HepG2 (cell line): ENCODE results near the gene AAMP. TPM values are rescaled to one million over a fixed set of nuclear protein-coding genes. Genes with fewer than 3 reads are reported as not detected.

Experiments used
- ARNT ChIP-seq: fragments of 450-650 bp; IDR thresholded peaks from 2 replicates; pipeline ENCODE4 v1.6.1; 2017
- EP300 ChIP-seq, 3 experiments: sonication (generic) in 1 of 3; formaldehyde crosslinking in 1 of 3; IDR thresholded peaks; 2 replicates each; pipeline versions ENCODE4 v1.5.1 to v1.6.1; 2011 to 2020; ENCODE audit warnings: low read depth in 2 of 3, low read length in 2 of 3, borderline replicate concordance in 1 of 3, improper control_type of control experiment in 1 of 3, mild to moderate bottlenecking in 1 of 3, missing genetic modification reagents in 1 of 3, moderate library complexity in 1 of 3
- HNF1A ChIP-seq, 2 experiments: sonication (generic) in 1 of 2; formaldehyde crosslinking in 1 of 2; IDR thresholded peaks; 2 replicates each; pipeline versions ENCODE4 v1.4.0 to v1.6.1; 2016 to 2020; ENCODE audit warnings: borderline replicate concordance in 1 of 2, low read depth in 1 of 2, mild to moderate bottlenecking in 1 of 2, missing genetic modification reagents in 1 of 2
- JUND ChIP-seq: sonication (generic); formaldehyde crosslinking; IDR thresholded peaks from 2 replicates; pipeline ENCODE4 v1.8.0; 2022; ENCODE audit warnings: mild to moderate bottlenecking, missing genetic modification reagents
- PHB2 ChIP-seq: fragments of 450-650 bp; IDR thresholded peaks from 2 replicates; pipeline ENCODE4 v1.6.1; 2018; ENCODE audit not compliant: partially characterized antibody
- RFXAP ChIP-seq: sonication (generic); formaldehyde crosslinking; IDR thresholded peaks from 2 replicates; pipeline ENCODE4 v1.4.0; 2020; ENCODE audit warnings: missing genetic modification reagents, borderline replicate concordance
- SATB2 ChIP-seq: sonication (generic); formaldehyde crosslinking; IDR thresholded peaks from 2 replicates; pipeline ENCODE4 v1.5.0; 2020; ENCODE audit warnings: missing genetic modification reagents
- SMAD3 ChIP-seq: sonication (generic); formaldehyde crosslinking; IDR thresholded peaks from 2 replicates; pipeline ENCODE4 v1.4.0; 2020; ENCODE audit warnings: missing genetic modification reagents
- SNAPC4 ChIP-seq: sonication (generic); formaldehyde crosslinking; IDR thresholded peaks from 2 replicates; pipeline ENCODE4 v1.4.0; 2020; ENCODE audit warnings: mild to moderate bottlenecking, missing genetic modification reagents
- ZMYM3 ChIP-seq: sonication (generic); formaldehyde crosslinking; IDR thresholded peaks from 2 replicates; pipeline ENCODE4 v1.5.1; 2020; ENCODE audit warnings: mild to moderate bottlenecking, missing genetic modification reagents
- ZNF180 ChIP-seq: sonication (generic); formaldehyde crosslinking; IDR thresholded peaks from 2 replicates; pipeline ENCODE4 v1.4.0; 2020; ENCODE audit warnings: low read depth, missing genetic modification reagents, borderline replicate concordance
- ZNF205 ChIP-seq: IDR thresholded peaks from 2 replicates; pipeline ENCODE4 v1.6.1; 2018; ENCODE audit warnings: missing biosample characterization, missing genetic modification reagents
- ZNF331 ChIP-seq: sonication (generic); formaldehyde crosslinking; IDR thresholded peaks from 2 replicates; pipeline ENCODE4 v1.4.0; 2020; ENCODE audit warnings: missing genetic modification reagents
- ZNF547 ChIP-seq: sonication (generic); formaldehyde crosslinking; IDR thresholded peaks from 2 replicates; pipeline ENCODE4 v1.5.1; 2020; ENCODE audit warnings: mild to moderate bottlenecking, missing genetic modification reagents
- ZNF615 ChIP-seq: sonication (generic); formaldehyde crosslinking; IDR thresholded peaks from 2 replicates; pipeline ENCODE4 v1.5.0; 2020; ENCODE audit warnings: mild to moderate bottlenecking, missing genetic modification reagents, borderline replicate concordance
- ZNF737 ChIP-seq: sonication (generic); formaldehyde crosslinking; IDR thresholded peaks from 2 replicates; pipeline ENCODE4 v1.5.0; 2020; ENCODE audit warnings: missing genetic modification reagents, mild to moderate bottlenecking, borderline replicate concordance
- polyA plus RNA-seq, 8 experiments: library from polyadenylated mRNA; depleted of rRNA in 3 of 8; stranded (reverse) in 7 of 8; unstranded in 1 of 8; fragments of >200 nt; fragmentation: Illumina TruSeq in 4 of 8; extraction: Trizol in 4 of 8; gene quantifications; 2 replicates each; pipeline versions ENCODE4 v1.2.1 to v1.2.3, GENCODE V29; 2011 to 2016; ENCODE audit warnings: low read depth in 4 of 8, missing spikeins in 1 of 8, mixed read lengths in 1 of 8; ENCODE audit not compliant: insufficient read depth in 1 of 8
- total RNA-seq, 5 experiments: library from RNA; depleted of rRNA; stranded (reverse); fragments of >200 nt; fragmentation: Illumina TruSeq; extraction: Trizol; gene quantifications; 2 replicates each; pipeline ENCODE4 v1.2.3, GENCODE V29; 2016; ENCODE audit warnings: low read depth in 1 of 5

The AAMP gene
- total and polyA plus RNA-seq, 2 of the 13 experiments (the other 11 are each of a cell fraction or from before 2014, with no cell fraction given), result 110 to 186 TPM

- TF ChIP-seq ZNF737 (CRISPR knock-in tag), result no peak
- TF ChIP-seq ZNF205, result peak; percentile 71; the same call in 1 of the 2 replicates
- no peak for TF ChIP-seq SNAPC4 (CRISPR knock-in tag)
- TF ChIP-seq PHB2, result no peak
- TF ChIP-seq ARNT, result no peak
- TF ChIP-seq SMAD3 (CRISPR knock-in tag), result peak; percentile 75; the same call in 1 of the 2 replicates
- TF ChIP-seq ZMYM3, result no peak; the same call in 1 of the 2 replicates
- peak; percentile 38 to 73; a peak in 3 of 4 replicates for TF ChIP-seq EP300 (IDR thresholded peaks at IDR 0.05; ENCODE audit: low read depth in 2 of 2, low read length in 2 of 2)
- TF ChIP-seq EP300 (CRISPR knock-in tag; IDR thresholded peaks at IDR 0.05; ENCODE audit: borderline replicate concordance), result no peak
- no peak for TF ChIP-seq ZNF180 (CRISPR knock-in tag)
- TF ChIP-seq ZNF615 (CRISPR knock-in tag), result no peak
- no peak for TF ChIP-seq HNF1A (IDR thresholded peaks at IDR 0.05; ENCODE audit: low read depth)
- TF ChIP-seq HNF1A (CRISPR knock-in tag; IDR thresholded peaks at IDR 0.05; ENCODE audit: borderline replicate concordance), result no peak
- no peak for TF ChIP-seq ZNF331 (CRISPR knock-in tag)
- TF ChIP-seq ZNF547 (CRISPR knock-in tag), result peak; percentile 38
- no peak for TF ChIP-seq JUND (CRISPR knock-in tag)
- TF ChIP-seq RFXAP (CRISPR knock-in tag), result no peak; the same call in 1 of the 2 replicates
- no peak; the same call in 1 of the 2 replicates for TF ChIP-seq SATB2 (CRISPR knock-in tag)
These were observed 22.4 kb upstream of the AAMP start, which contains the start of gene TMBIM1 (continued) for GRCh38 chr2:218292048-218293014.
